Astrocyte (in vitro differentiated cells and primary cell): ENCODE results near the gene SS18. TPM values are rescaled to one million over a fixed set of nuclear protein-coding genes. Genes with fewer than 3 reads are reported as not detected.

Experiments
- DNase-seq: peaks from one replicate; pipeline ENCODE4 v3.0.0-alpha.2; 2010; ENCODE audit warnings: low read depth
- FAIRE-seq: peaks from 2 replicates; lab custom pipeline; 2011; peaks lifted over from hg19 to GRCh38; lab: Jason Lieb, UNC
- H2AFZ ChIP-seq: 2 replicates; pipeline ENCODE4 v1.6.0; 2012; ENCODE audit warnings: low read depth, low read length, inconsistent platforms
- H3K27ac ChIP-seq: 2 replicates; pipeline ENCODE4 v1.5.1; 2011; ENCODE audit warnings: low read depth, low read length, inconsistent platforms
- H3K27me3 ChIP-seq: 2 replicates; pipeline ENCODE4 v1.6.0; 2011; ENCODE audit warnings: low read length, inconsistent platforms; ENCODE audit not compliant: insufficient read depth
- H3K36me3 ChIP-seq: 2 replicates; pipeline ENCODE4 v1.5.1; 2011; ENCODE audit warnings: low read length, inconsistent platforms; ENCODE audit not compliant: insufficient read depth
- H3K4me1 ChIP-seq: 2 replicates; pipeline ENCODE4 v1.5.1; 2011; ENCODE audit warnings: low read length, inconsistent platforms; ENCODE audit not compliant: insufficient read depth
- H3K4me2 ChIP-seq: 2 replicates; pipeline ENCODE4 v1.6.0; 2012; ENCODE audit warnings: low read length, inconsistent platforms
- H3K4me3 ChIP-seq: 2 replicates; pipeline ENCODE4 v1.5.1; 2011; ENCODE audit warnings: low read depth, mild to moderate bottlenecking, low read length, inconsistent platforms; ENCODE audit not compliant: insufficient read depth
- H3K79me2 ChIP-seq: 2 replicates; pipeline ENCODE4 v1.6.0; 2012; ENCODE audit warnings: mild to moderate bottlenecking, low read length, inconsistent platforms; ENCODE audit not compliant: insufficient read depth
- H3K9ac ChIP-seq: 2 replicates; pipeline ENCODE4 v1.6.0; 2012; ENCODE audit warnings: mild to moderate bottlenecking, low read length, inconsistent platforms
- H3K9me3 ChIP-seq: 2 replicates; pipeline ENCODE4 v1.5.1; 2012; ENCODE audit warnings: low read depth, mild to moderate bottlenecking, low read length, inconsistent platforms; ENCODE audit not compliant: insufficient read depth
- H4K20me1 ChIP-seq: 2 replicates; pipeline ENCODE4 v1.6.0; 2012; ENCODE audit warnings: low read length, inconsistent platforms; ENCODE audit not compliant: insufficient read depth
- H3K27ac Mint-ChIP-seq: one replicate; pipeline ENCODE4 v1.8.0; 2021; ENCODE audit warnings: mild to moderate bottlenecking, mixed read lengths; ENCODE audit not compliant: unreplicated experiment
- H3K27me3 Mint-ChIP-seq: one replicate; pipeline ENCODE4 v1.8.0; 2021; ENCODE audit warnings: low read depth, mixed read lengths; ENCODE audit not compliant: unreplicated experiment
- H3K36me3 Mint-ChIP-seq: one replicate; pipeline ENCODE4 v1.8.0; 2021; ENCODE audit warnings: low read depth, mixed read lengths; ENCODE audit not compliant: unreplicated experiment
- H3K4me1 Mint-ChIP-seq: one replicate; pipeline ENCODE4 v1.8.0; 2021; ENCODE audit warnings: low read depth, mixed read lengths; ENCODE audit not compliant: unreplicated experiment
- H3K4me3 Mint-ChIP-seq: one replicate; pipeline ENCODE4 v1.8.0; 2021; ENCODE audit warnings: mild to moderate bottlenecking, moderate library complexity, mixed read lengths; ENCODE audit not compliant: unreplicated experiment
- H3K9me3 Mint-ChIP-seq: one replicate; pipeline ENCODE4 v1.8.0; 2021; ENCODE audit warnings: mild to moderate bottlenecking, mixed read lengths; ENCODE audit not compliant: unreplicated experiment
- CTCF ChIP-seq: IDR thresholded peaks from 2 replicates; pipeline ENCODE4 v1.5.1; 2011; ENCODE audit warnings: low read depth, mild to moderate bottlenecking, inconsistent platforms, low read length, moderate library complexity; ENCODE audit not compliant: insufficient read depth
- EZH2 ChIP-seq: IDR thresholded peaks from 2 replicates; pipeline ENCODE4 v1.6.1; 2012; ENCODE audit warnings: mild to moderate bottlenecking, low read length, inconsistent platforms; ENCODE audit not compliant: insufficient read depth
- total RNA-seq: library from RNA; stranded (reverse); gene quantifications from 2 replicates; pipeline ENCODE4 v1.2.1, GENCODE V29; 2021

The SS18 gene
- total RNA-seq, 1 donor from 2014 or later: 120 TPM

GRCh38 chr18:26089293-26090129, 902 bp downstream of the SS18 start:
- H3K9me3 ChIP-seq: no peaks in the 10 kb centered on the region
- H3K9ac ChIP-seq: peak overlapping the region; percentile 99
- Mint-ChIP-seq H3K27ac (peak overlapping the region; percentile 59), H3K4me1 (peaks cover 7% of the 10 kb centered on the region), H3K27me3 (no peaks in the 10 kb centered on the region), H3K36me3 (peaks cover 2% of the 10 kb centered on the region), H3K9me3 (no peaks in the 10 kb centered on the region), H3K4me3 (peak overlapping the region; percentile 97)
- peak overlapping the region; percentile 99 for H2AFZ ChIP-seq
- FAIRE-seq (no peak), DNase-seq (peak; percentile 25)
- peak overlapping the region; percentile 96 for H3K4me2 ChIP-seq
- H3K4me1 ChIP-seq: peaks cover 11% of the 10 kb centered on the region
- peak overlapping the region; percentile 97 for H3K27ac ChIP-seq
- H3K4me3 ChIP-seq: peak overlapping the region; percentile 96
- TF ChIP-seq CTCF (no peak), EZH2 (no peak)
- peaks cover 34% of the 10 kb centered on the region for H4K20me1 ChIP-seq
- no peaks in the 10 kb centered on the region for H3K27me3 ChIP-seq
- peaks cover 59% of the 10 kb centered on the region for H3K79me2 ChIP-seq
- H3K36me3 ChIP-seq: peaks cover 9% of the 10 kb centered on the region

GRCh38 chr18:26088487-26088886, 1.9 kb downstream of the SS18 start:
- peak overlapping the region; percentile 99 for H3K9ac ChIP-seq
- H3K4me1 ChIP-seq: peaks cover 11% of the 10 kb centered on the region
- H3K27me3 ChIP-seq: no peaks in the 10 kb centered on the region
- H3K4me1 Mint-ChIP-seq: peaks cover 10% of the 10 kb centered on the region
- H3K27ac Mint-ChIP-seq: no peak overlapping the region
- peak overlapping the region; percentile 96 for H3K4me3 ChIP-seq
- H3K79me2 ChIP-seq: peaks cover 70% of the 10 kb centered on the region
- no peaks in the 10 kb centered on the region for H3K27me3 Mint-ChIP-seq
- peaks cover 15% of the 10 kb centered on the region for H3K36me3 ChIP-seq
- no peak overlapping the region for H2AFZ ChIP-seq
- H3K9me3 Mint-ChIP-seq: no peaks in the 10 kb centered on the region
- no peak overlapping the region for H3K27ac ChIP-seq
- peak; percentile 6 for DNase-seq
- H3K9me3 ChIP-seq: no peaks in the 10 kb centered on the region
- H4K20me1 ChIP-seq: peaks cover 38% of the 10 kb centered on the region
- no peak for TF ChIP-seq CTCF
- TF ChIP-seq EZH2: no peak
- FAIRE-seq: no peak
- peak overlapping the region; percentile 97 for H3K4me3 Mint-ChIP-seq
- H3K36me3 Mint-ChIP-seq: peaks cover 2% of the 10 kb centered on the region
- peak overlapping the region; percentile 96 for H3K4me2 ChIP-seq

- H3K27ac ChIP-seq: no peak overlapping the region
- H3K36me3 Mint-ChIP-seq: peaks cover 4% of the 10 kb centered on the region
- peaks cover 17% of the 10 kb centered on the region for H3K4me1 Mint-ChIP-seq
Observed at GRCh38 chr18:26086959-26087358, 3.5 kb downstream of the SS18 start.

More at GRCh38 chr18:26086959-26087358, 3.5 kb downstream of the SS18 start:
- no peak for FAIRE-seq
- Histone ChIP-seq H2AFZ (no peak overlapping the region), H4K20me1 (peaks cover 38% of the 10 kb centered on the region), H3K9me3 (no peaks in the 10 kb centered on the region), H3K36me3 (peaks cover 19% of the 10 kb centered on the region), H3K4me1 (peaks cover 11% of the 10 kb centered on the region), H3K4me3 (no peak overlapping the region), H3K9ac (no peak overlapping the region), H3K4me2 (no peak overlapping the region), H3K27me3 (no peaks in the 10 kb centered on the region), H3K79me2 (peaks cover 85% of the 10 kb centered on the region)
- Mint-ChIP-seq H3K27me3 (no peaks in the 10 kb centered on the region), H3K4me3 (peak overlapping the region; percentile 57), H3K27ac (no peak overlapping the region), H3K9me3 (no peaks in the 10 kb centered on the region)
- DNase-seq: no peak
- TF ChIP-seq EZH2: no peak
- TF ChIP-seq CTCF: no peak
